Activated gamma-delta T cell treated with anti-CD3 and anti-CD28 coated beads, Interleukin-2, amount 50 U/mL, for 16 hours (primary cell): Measurements from ENCODE around the gene TNFRSF19.

ENCODE experiments used
- DNase-seq: peaks from one replicate; pipeline ENCODE4 v3.0.0-alpha.2; 2020; ENCODE audit warnings: low read depth

The TNFRSF19 gene

DNA sequence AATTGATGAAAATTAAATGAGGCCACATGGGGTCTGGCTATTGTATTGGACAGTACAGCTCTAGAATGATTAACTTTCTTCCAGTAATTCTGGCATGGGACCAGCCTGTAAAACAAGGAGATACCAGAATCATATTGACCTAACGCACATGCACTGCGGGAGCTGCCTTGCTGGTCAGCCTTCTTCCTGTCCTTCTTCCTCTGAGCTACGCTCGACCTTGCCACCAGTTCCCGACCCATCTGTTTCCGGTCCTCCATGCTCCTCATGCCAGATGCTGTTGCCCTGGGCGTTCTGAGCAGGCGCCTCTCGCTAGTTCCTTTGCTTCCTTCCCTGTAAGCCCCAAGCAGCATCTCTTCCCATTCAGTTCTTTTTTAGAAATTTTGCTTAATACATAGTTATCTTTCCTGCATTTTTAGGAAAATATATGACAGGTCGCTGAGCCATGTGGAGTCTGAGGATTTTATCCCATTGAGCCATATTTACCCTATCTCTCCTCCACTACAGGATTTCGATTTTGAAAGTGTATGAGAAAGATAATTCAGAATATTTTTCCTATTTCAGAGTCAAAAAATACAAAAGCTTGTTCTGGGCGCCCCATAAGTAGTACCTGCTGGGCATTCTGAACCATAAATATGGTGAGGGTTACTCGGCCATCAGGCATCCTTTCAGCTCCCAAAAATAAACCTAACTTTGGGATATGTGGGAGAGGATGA lies 38.6 kb downstream of the TNFRSF19 start:
- no peak for DNase-seq

DNA sequence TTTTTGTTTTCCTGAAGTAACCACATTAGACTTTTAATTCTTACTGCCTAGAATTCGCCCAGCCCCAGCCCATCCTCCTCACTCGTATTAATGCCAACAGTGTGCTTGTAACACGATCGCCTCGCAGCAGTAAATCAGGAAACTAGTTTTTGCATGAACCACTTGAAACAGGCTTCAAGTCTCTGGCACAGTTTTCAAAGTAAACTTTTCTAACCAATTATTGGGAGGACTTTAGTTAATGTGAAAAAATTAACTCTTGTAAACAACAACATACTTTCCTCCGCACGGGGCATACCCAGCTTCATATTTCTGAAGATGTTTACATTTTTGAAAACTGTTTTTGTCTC lies 39.2 kb downstream of the TNFRSF19 start:
- no peak for DNase-seq

GRCh38 chr13:23609874-23610576 lies 39.8 kb downstream of the TNFRSF19 start:
- DNase-seq: no peak

GRCh38 chr13:23610966-23611491 lies 40.8 kb downstream of the TNFRSF19 start:
- no peak for DNase-seq

GRCh38 chr13:23612182-23612581 lies 42.0 kb downstream of the TNFRSF19 start:
- no peak for DNase-seq

GRCh38 chr13:23612731-23613130 lies 42.5 kb downstream of the TNFRSF19 start:
- no peak for DNase-seq

DNA sequence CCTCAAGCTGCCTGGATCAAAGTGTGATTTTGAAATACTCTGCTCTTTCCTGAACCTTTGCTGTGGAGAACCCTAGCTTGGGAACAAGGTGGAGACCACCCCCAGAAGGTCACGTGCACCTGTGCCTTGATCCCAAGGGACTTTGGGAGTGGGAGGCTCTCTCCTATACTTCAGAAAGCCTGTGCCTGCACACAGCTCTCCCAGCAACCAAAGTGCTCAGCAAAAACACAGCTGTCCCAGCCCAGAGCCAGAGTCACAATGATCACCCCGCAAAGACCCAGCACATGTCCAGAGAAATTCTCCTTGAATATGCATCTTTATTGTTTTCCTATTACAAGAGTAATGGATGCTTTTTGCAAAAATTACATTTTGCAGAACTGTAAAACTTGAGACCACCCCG lies 43.4 kb downstream of the TNFRSF19 start:
- DNase-seq: no peak

DNA sequence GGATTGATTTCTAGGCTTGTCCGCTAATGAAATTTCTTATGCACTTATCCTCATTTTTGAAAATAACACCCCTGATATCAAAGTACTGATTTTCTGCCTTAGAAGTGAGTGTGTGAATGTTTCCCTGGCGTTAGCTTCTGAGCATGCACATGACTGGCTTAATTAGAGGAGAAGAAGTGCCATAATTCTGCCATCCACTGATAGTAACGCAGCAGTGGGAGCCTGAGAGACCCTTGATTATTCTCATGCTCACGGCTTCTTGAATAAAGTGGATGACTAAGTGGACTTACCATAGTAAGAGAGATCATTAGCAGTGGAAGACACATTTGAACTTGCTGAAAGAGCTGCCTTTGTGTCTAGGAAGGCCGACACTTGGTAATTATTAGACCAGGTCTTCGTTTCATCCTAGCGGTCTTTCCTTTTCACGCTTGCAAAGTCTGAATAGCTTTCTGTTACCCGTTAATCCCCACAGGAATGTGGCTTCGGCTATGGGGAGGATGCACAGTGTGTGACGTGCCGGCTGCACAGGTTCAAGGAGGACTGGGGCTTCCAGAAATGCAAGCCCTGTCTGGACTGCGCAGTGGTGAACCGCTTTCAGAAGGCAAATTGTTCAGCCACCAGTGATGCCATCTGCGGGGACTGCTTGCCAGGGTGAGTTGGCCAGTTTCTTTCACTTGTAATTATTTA lies 45.3 kb downstream of the TNFRSF19 start:
- DNase-seq: no peak

- no peak for DNase-seq
Measured at GRCh38 chr13:23616228-23616627, 46.0 kb downstream of the TNFRSF19 start.

DNA sequence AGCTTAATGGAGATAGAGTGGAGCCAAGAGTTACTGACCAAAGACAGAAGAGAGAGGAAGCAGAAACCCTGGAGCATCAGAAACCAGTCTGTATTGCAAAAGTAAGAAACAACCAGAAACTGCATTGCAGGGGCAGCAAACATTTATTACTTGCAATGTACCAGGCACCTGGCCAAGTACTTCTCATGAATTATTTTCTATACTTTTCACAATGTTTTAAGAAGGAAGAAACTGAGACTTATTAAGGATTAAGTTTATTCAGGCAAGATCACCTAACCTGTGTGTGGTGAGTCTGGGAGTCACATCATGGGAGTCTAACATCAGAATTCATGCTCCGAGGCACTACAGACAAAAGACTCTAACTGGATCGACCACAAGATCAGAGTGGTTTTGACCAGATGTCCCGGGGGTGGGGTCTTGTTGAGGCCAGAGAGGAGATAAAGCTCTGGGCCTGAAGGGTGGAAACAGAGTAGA lies 47.4 kb downstream of the TNFRSF19 start:
- no peak for DNase-seq

DNA sequence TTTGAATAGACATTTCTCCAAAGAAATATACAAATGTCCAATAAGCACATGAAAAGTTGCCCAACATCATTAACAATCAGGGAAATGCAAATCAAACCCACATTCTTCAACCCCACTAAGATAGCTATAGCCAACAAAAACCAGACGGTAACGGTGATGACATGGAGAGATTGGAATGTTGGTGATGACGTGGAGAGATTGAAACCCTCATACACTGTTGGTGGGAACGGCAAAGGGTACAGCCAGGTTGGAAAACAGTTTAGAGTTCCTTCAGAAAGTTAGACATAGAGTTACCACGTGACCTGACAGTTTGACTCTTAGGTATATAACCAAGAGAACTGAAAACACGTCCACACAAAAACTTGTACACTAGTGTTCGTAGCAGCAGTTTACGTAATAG lies 48.1 kb downstream of the TNFRSF19 start:
- DNase-seq: no peak

DNA sequence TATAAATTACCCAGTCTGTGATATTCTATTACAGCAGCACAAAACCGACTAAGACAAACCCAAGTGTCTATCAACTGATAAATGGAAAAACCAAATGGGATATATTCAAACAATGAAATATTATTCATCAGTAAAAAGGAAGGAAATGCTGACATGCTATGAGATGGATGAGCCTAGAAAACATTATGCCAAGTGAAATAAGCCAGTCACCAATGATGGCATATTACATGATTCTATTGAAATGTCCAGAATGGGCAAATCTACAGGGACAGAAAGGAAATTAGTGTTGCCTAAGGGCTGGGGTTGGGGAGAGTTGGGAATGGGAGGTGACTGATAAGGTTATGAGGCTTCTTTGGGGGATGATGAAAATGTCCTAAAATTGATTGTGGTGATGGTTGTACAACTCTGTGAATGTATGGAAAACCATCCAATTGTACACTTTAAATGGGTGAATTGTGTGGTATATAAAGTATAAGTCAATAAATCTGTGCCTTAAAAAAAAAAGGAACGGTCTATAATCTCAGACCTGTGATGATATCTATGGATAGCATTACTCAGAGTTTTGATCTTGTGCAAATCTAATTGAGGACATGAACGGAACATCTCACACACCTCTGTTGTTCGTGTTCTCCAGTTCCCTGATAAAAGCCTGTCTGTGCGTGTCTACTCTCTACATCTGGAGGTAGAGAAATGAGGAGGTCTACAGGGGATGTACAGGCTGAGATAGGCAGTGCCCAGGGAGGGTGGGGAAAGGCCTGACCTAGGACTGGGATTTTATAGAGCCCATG lies 49.0 kb downstream of the TNFRSF19 start:
- no peak for DNase-seq

DNA sequence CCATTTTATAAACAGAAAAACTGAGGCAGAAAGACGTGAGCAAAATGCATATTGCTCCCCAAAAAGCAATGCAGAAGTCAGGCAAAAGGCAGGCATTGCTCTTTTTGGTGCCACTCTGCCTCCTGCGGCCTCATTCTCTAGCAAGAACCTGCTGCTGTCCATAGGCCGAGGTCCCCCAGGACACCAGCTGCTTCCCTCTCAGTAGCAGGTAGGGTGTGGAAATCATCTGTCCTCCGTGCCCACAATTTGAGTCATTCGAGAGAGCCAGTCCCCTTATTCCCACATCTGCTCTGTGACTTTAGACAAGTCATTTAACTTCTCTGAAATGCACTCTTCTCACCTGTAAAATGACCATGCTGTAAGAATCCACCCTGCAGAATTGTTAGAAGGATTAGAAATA lies 50.0 kb downstream of the TNFRSF19 start:
- DNase-seq: no peak

GRCh38 chr13:23620613-23621315 lies 50.6 kb downstream of the TNFRSF19 start:
- DNase-seq: no peak

DNA sequence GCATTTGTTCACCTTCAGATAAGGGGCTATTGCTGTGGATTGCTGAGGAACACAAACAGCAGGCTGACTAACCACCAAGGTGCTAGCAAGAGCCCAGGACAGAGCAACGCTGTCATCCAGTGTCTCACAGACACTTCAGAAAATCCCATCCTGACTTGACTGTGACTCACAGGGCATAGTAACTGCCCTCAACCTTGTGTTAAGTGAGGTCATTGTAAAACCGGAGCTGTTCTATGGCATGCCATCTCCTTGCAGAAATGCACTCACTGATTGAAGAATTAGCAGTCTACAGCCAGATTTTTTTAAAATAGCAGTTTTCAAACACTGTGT lies 51.1 kb downstream of the TNFRSF19 start:
- no peak for DNase-seq

DNA sequence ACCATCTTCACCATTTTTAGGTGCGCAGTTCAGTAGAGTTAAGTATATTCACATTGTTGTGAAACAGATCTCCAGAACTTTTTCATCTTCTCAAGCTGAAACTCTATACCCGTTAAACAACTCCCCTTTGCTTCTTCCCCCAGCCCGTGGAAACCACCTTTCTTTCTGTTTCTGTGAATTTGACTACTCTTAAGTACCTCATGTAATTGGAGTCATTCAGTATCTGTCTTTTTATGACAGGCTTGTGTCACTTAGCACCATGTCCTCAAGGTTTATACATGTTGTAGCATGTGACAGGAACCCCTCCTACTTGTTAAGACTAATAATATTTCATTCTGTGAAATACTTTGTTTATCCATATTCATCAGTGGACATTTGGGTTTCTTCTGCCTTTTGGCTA lies 52.8 kb downstream of the TNFRSF19 start:
- no peak for DNase-seq

DNA sequence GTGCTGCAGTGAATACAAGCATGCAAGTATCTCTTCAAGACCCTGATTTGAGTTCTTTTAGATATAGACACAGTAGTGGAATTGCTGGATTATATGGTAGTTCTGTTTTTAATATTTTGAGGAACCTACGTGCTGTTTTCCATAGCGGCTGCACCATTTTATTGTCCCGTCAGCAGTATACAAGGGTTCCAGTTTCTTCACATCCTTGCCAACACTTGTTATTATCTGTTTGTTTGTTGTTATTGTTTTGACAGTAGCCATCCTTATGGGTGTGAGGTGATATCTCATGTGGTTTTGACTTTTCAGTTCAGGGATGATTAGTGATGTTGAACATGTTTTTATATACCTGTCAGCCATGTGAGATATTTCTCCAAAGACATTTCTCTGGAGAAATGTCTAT lies 53.2 kb downstream of the TNFRSF19 start:
- no peak for DNase-seq

GRCh38 chr13:23626700-23627099 lies 56.5 kb downstream of the TNFRSF19 start:
- DNase-seq: no peak

- no peak for DNase-seq
Measured at GRCh38 chr13:23627410-23627809, 57.2 kb downstream of the TNFRSF19 start.

DNA sequence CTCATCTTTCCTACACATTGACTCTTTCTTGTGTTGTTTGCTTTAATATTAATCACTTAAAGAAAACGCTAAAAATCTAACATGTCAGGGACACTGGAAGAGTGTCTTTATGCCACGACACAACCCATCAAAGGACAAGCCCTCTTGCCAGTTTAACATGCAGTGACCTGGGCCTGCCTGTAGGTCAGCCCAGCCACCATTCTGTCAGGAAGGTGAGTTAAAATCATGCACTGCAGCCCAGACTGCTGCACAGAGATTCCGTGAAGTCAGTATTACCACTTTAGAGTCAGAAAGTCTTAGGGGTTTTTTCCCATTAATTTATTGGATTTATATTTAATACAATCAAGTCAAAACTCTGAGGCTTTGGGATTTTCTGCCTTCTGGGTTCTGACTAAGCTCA lies 58.0 kb downstream of the TNFRSF19 start:
- DNase-seq: no peak

- DNase-seq: no peak
Measured at GRCh38 chr13:23628765-23629565, 58.8 kb downstream of the TNFRSF19 start.
